Measurements from ENCODE around the gene ZC3H7B. TPM values are rescaled to one million over a fixed set of nuclear protein-coding genes. Genes with fewer than 3 reads are reported as not detected.

The ZC3H7B gene
- total and polyA plus RNA-seq, 12 donors: 31.2 to 133 (median 77.6) TPM

GRCh38 chr22:41369424-41369745 is 68.1 kb downstream of the ZC3H7B start:
- H3K36me3 ChIP-seq (replicated peaks in 1 of 2): no peaks in the 10 kb centered on the region
- peaks cover 5 to 23% of the 10 kb centered on the region in 2 donors for H3K4me1 ChIP-seq (replicated peaks in 1 of 2)
- intact Hi-C loops (cut with DNase I): no loop called here
- H3K27me3 ChIP-seq: no peaks in the 10 kb centered on the region
- H3K27ac ChIP-seq: peak overlapping the region in 1 of 5 donors; percentile 51
- no peak overlapping the region for H3K4me3 ChIP-seq
- TF ChIP-seq POLR2A (IDR thresholded peaks at IDR 0.05): no peak
- no peak for TF ChIP-seq CTCF (IDR thresholded peaks at IDR 0.05)
- WGBS, 4 donors: 57 to 73% (median 71%) methylated on average over 3 of the region's 3 CpGs
- no peaks in the 10 kb centered on the region for H3K9me3 ChIP-seq (replicated peaks in 1 of 3)
- no peak for DNase-seq

GRCh38 chr22:41369837-41370236 is 68.5 kb downstream of the ZC3H7B start:
- Histone ChIP-seq H3K4me3 (no peak overlapping the region), H3K27ac (no peak overlapping the region), H3K4me1 (replicated peaks in 1 of 2) (peaks cover 5 to 23% of the 10 kb centered on the region in 2 donors), H3K9me3 (replicated peaks in 1 of 3) (no peaks in the 10 kb centered on the region), H3K27me3 (no peaks in the 10 kb centered on the region), H3K36me3 (replicated peaks in 1 of 2) (no peaks in the 10 kb centered on the region)
- TF ChIP-seq CTCF (IDR thresholded peaks at IDR 0.05) (no peak), POLR2A (IDR thresholded peaks at IDR 0.05) (no peak)
- intact Hi-C loops (cut with DNase I): no loop called here
- WGBS, 4 donors: 86 to 91% (median 88%) methylated on average over 9 of the region's 9 CpGs
- DNase-seq: no peak

- Histone ChIP-seq H3K4me3 (no peak overlapping the region), H3K27ac (peak overlapping the region in 2 of 5 donors; percentile 3 to 26), H3K9me3 (replicated peaks in 1 of 3) (no peaks in the 10 kb centered on the region), H3K27me3 (no peaks in the 10 kb centered on the region), H3K36me3 (replicated peaks in 1 of 2) (no peaks in the 10 kb centered on the region), H3K4me1 (replicated peaks in 1 of 2) (peaks cover 14 to 18% of the 10 kb centered on the region in 2 donors)
- DNase-seq: no peak
- WGBS, 4 donors: 51 to 65% (median 55%) methylated on average over 6 of the region's 6 CpGs
- no peak for TF ChIP-seq POLR2A (IDR thresholded peaks at IDR 0.05)
- TF ChIP-seq CTCF (IDR thresholded peaks at IDR 0.05): no peak
- intact Hi-C loops (cut with DNase I): no loop called here
Measured at GRCh38 chr22:41377846-41378245, 76.5 kb downstream of the ZC3H7B start.

- Histone ChIP-seq H3K36me3 (replicated peaks in 1 of 2) (no peaks in the 10 kb centered on the region), H3K4me1 (replicated peaks in 1 of 2) (peaks cover 17 to 31% of the 10 kb centered on the region in 2 donors), H3K9me3 (replicated peaks in 1 of 3) (no peaks in the 10 kb centered on the region), H3K4me3 (peak overlapping the region in 2 of 4 donors; percentile 19 to 74), H3K27me3 (no peaks in the 10 kb centered on the region), H3K27ac (peak overlapping the region; percentile 69 to 99 (median 97))
- intact Hi-C loops (cut with DNase I): no loop called here
- peak in 6 of 7 donors; percentile 89 to 95 (median 94) for DNase-seq
- TF ChIP-seq CTCF (IDR thresholded peaks at IDR 0.05): no peak
- TF ChIP-seq POLR2A (IDR thresholded peaks at IDR 0.05): peak; percentile 57 to 81
- WGBS, 4 donors: 0 to 1% (median 0%) methylated on average over 4 to 22 of the region's 22 CpGs
Measured at GRCh38 chr22:41380993-41381328, 79.6 kb downstream of the ZC3H7B start.
